Stimulated activated naive CD8-positive, alpha-beta T cell treated with anti-CD3 and anti-CD28 coated beads, Interleukin-15, Interleukin-2, amounts not matched to agents 100 ng/mL and 50 ng/mL, for 24 hours (primary cell): ENCODE data around the gene ISOC2.
"Not testable (repeated sequence)": the region's sequence is repeated elsewhere in the genome, so short reads cannot be mapped to it uniquely, and the experiment has no call there.

ENCODE experiments used
- H3K27ac Mint-ChIP-seq: one replicate; pipeline ENCODE4 v1.8.0; 2021; ENCODE audit warnings: mild to moderate bottlenecking, mixed read lengths
- H3K27me3 Mint-ChIP-seq: one replicate; pipeline ENCODE4 v1.8.0; 2021; ENCODE audit warnings: mixed read lengths
- H3K36me3 Mint-ChIP-seq: one replicate; pipeline ENCODE4 v1.8.0; 2021; ENCODE audit warnings: low read depth, mixed read lengths
- H3K4me1 Mint-ChIP-seq: one replicate; pipeline ENCODE4 v1.8.0; 2021; ENCODE audit warnings: low read depth, mixed read lengths
- H3K4me3 Mint-ChIP-seq: one replicate; pipeline ENCODE4 v1.8.0; 2021; ENCODE audit warnings: mild to moderate bottlenecking, mixed read lengths
- H3K9me3 Mint-ChIP-seq: one replicate; pipeline ENCODE4 v1.8.0; 2021; ENCODE audit warnings: mixed read lengths

Gene ISOC2

GRCh38 chr19:55433292-55433691, 28.1 kb downstream of the ISOC2 start:
- no peaks in the 10 kb centered on the region for H3K36me3 Mint-ChIP-seq
- peaks cover 44% of the 10 kb centered on the region for H3K27me3 Mint-ChIP-seq
- H3K27ac Mint-ChIP-seq, result no peak overlapping the region
- no peaks in the 10 kb centered on the region for H3K4me1 Mint-ChIP-seq
- H3K4me3 Mint-ChIP-seq, result no peak overlapping the region
- no peaks in the 10 kb centered on the region for H3K9me3 Mint-ChIP-seq

DNA sequence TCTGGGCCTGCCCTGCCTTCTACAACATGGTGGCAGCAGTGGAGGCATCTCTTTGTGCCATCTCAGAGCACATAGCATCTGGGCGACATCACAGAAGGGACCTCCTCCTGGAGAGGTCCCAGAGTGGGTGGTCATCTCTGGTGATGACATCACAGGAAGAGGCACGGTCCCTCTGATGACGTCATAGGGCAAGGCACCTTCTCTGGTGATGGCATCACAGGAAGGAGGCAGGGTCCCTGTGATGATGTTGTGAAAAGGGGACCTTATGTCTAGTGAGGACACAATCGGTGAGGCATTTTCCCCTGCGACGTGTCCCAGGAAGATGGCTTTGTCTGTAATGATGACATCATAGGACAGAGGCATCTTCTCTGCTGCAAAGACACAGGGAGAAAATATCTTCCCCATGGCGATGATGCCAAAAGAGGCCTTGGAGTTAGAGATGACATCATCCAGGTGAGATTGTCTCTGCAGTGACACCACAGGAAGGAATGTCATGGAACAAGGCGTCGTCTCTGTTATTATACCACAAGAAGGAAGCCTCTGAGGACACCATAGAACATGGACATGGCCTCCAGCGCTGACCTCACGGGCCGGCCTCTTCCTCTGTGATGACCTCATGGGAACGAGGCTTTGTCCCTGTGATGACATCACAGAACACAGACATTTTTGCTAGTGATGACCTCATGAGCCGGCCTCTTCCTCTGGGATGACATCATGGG, 29.0 kb downstream of the ISOC2 start:
- H3K27me3 Mint-ChIP-seq, result peaks cover 43% of the 10 kb centered on the region
- no peaks in the 10 kb centered on the region for H3K9me3 Mint-ChIP-seq

DNA sequence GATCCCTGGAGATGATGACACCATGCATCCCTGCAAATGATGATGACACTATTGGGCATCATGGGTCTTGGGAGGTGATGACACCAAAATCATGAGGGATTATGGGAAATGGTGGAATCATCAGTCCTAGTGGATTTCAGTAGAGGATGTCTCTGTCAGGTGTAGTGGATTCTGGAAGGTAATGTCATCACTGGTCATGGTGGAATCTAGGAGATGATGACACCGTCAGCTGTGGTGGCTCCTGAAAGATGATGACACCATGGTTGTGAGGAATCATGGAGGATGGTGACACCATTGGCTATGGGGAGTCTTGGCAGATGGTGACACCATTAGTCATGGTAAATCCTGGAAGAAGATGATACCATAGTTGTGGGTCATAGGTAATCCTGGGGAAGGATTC, 30.3 kb downstream of the ISOC2 start:
- Mint-ChIP-seq H3K27me3 (peaks cover 32% of the 10 kb centered on the region), H3K9me3 (no peaks in the 10 kb centered on the region), H3K4me1 (no peaks in the 10 kb centered on the region), H3K36me3 (no peaks in the 10 kb centered on the region), H3K27ac (no peak overlapping the region), H3K4me3 (no peak overlapping the region)

More for the DNA sequence above, 29.0 kb downstream of the ISOC2 start:
- H3K36me3 Mint-ChIP-seq, result no peaks in the 10 kb centered on the region
- H3K4me1 Mint-ChIP-seq, result no peaks in the 10 kb centered on the region
- no peak overlapping the region for H3K4me3 Mint-ChIP-seq
- no peak overlapping the region for H3K27ac Mint-ChIP-seq

- Mint-ChIP-seq H3K27me3 (peaks cover 23% of the 10 kb centered on the region), H3K4me3 (no peak overlapping the region), H3K27ac (no peak overlapping the region), H3K9me3 (no peaks in the 10 kb centered on the region), H3K36me3 (no peaks in the 10 kb centered on the region), H3K4me1 (peaks cover 8% of the 10 kb centered on the region)
Observed at GRCh38 chr19:55426042-55426441, 35.4 kb downstream of the ISOC2 start.

DNA sequence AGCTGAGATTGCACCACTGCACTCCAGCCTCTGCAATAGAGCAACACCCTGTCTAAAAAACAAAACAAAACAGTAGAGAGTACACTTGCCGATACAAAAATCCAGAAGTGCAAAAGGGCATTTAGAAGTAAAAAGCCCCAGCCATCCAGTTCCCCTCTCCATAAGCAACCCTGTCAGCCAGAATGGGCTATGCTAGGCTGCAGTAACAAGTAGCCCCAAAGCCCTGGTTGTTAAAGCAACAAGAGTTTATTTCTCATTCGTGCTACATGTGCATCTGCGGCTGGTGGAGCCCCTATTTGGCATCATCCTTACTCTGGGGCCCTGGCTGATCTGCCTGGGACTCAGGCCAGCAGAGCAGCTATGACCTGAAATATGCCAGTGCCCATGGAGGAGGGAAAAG, 36.9 kb downstream of the ISOC2 start:
- no peaks in the 10 kb centered on the region for H3K9me3 Mint-ChIP-seq
- H3K4me1 Mint-ChIP-seq, result peaks cover 8% of the 10 kb centered on the region
- H3K27me3 Mint-ChIP-seq, result peaks cover 14% of the 10 kb centered on the region
- H3K36me3 Mint-ChIP-seq, result no peaks in the 10 kb centered on the region
- H3K4me3 Mint-ChIP-seq, result no peak overlapping the region
- H3K27ac Mint-ChIP-seq, result no peak overlapping the region

DNA sequence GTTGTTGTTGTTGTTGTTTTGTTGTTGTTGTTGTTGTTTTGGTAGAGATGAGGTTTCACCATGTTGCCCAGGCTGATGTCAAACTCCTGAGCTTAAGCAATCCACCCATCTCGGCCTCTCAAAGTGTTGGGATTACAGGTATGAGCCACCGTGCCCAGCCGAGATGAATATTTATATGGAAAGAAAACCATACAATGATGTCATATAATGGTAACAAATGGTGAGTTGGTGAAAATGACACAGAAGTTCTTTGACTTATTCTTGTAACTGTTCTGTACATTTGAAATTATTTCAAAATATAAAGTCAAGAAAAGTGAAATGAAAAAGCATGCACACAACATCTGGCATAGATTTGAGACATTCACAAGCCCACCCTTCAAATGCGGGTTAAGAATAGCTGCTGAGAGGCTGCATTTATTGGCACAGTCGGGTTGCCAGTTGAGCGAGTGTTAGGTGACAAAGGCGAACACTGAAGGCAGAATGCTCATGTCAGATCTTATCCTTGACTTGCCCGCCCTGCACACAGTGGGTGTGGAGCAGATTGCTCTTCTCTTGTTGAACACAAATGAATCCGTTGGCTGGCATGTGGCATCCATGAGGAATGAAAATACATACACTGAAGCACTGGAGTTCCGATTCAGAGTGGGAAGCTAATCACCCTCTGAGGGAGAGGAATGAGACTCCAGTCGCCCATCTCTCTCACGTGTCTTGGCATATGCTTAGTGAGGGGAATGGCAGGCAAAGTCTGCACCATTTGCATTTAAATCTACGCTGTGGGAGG, 38.0 kb downstream of the ISOC2 start:
- H3K27me3 Mint-ChIP-seq, result peaks cover 9% of the 10 kb centered on the region
- peaks cover 8% of the 10 kb centered on the region for H3K4me1 Mint-ChIP-seq
- H3K9me3 Mint-ChIP-seq, result no peaks in the 10 kb centered on the region
- H3K27ac Mint-ChIP-seq, result no peak overlapping the region
- no peak overlapping the region for H3K4me3 Mint-ChIP-seq
- H3K36me3 Mint-ChIP-seq, result no peaks in the 10 kb centered on the region

DNA sequence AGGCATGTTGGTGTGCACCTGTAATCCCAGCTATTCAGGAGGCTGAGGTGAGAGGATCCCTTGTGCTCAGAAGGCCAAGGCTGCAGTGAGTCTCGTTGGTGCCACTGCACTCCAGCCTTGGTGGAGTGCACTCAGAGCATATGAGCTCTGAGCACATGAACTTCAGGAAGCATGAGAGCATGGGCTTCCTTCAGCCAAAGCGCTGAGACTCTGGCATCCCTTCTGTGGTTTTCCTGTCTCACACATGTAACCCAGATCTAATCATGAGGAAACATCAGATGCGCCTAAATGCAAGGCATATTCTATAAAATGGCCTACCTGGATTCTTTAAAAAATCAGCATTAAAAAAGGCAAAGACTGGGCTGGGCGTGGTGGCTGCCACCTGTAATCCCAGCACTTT, 40.2 kb downstream of the ISOC2 start:
- H3K4me1 Mint-ChIP-seq, result peaks cover 12% of the 10 kb centered on the region
- H3K27ac Mint-ChIP-seq, H3K27me3 Mint-ChIP-seq, H3K36me3 Mint-ChIP-seq, H3K4me3 Mint-ChIP-seq, H3K9me3 Mint-ChIP-seq: not testable (repeated sequence)

DNA sequence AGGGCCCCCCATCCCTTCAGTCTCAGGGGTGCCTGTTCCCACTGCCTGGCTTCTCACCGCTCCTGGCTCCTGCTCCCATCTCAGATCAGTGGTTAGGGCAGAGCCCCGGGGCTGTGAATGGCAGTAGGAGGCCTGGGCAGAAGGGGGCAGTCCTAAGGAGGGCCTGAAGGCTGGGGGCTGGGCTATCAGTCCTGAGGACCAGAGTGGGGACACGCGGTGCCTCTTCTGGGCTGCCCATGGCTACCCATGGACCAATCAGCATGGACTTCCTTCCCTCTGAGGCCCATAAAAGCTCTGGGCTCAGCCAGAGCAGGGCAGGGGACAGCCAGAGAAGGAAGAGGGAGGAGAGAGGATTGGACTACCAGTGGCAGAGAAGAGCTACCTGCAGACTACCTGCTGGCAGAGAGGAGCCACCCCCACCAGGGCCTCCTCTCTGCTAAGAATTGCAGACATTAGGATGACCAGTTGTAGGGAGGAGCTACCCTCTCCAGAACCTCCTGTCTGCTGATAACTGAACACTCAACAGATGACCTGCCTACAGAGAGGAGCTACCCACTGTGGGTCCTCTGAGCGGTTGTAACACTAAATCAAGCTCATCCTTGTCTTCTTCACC, 41.7 kb downstream of the ISOC2 start:
- H3K36me3 Mint-ChIP-seq, result no peaks in the 10 kb centered on the region
- H3K4me3 Mint-ChIP-seq, result no peak overlapping the region
- peaks cover 12% of the 10 kb centered on the region for H3K4me1 Mint-ChIP-seq
- H3K9me3 Mint-ChIP-seq, result no peaks in the 10 kb centered on the region
- no peak overlapping the region for H3K27ac Mint-ChIP-seq
- peaks cover 1% of the 10 kb centered on the region for H3K27me3 Mint-ChIP-seq

- no peak overlapping the region for H3K4me3 Mint-ChIP-seq
- H3K4me1 Mint-ChIP-seq, result peaks cover 12% of the 10 kb centered on the region
- no peaks in the 10 kb centered on the region for H3K27me3 Mint-ChIP-seq
- no peaks in the 10 kb centered on the region for H3K36me3 Mint-ChIP-seq
- H3K9me3 Mint-ChIP-seq, result no peaks in the 10 kb centered on the region
- no peak overlapping the region for H3K27ac Mint-ChIP-seq
Observed at GRCh38 chr19:55419103-55419502, 42.3 kb downstream of the ISOC2 start.

GRCh38 chr19:55418185-55418584, 43.3 kb downstream of the ISOC2 start:
- Mint-ChIP-seq H3K4me3 (no peak overlapping the region), H3K4me1 (peaks cover 12% of the 10 kb centered on the region), H3K27me3 (no peaks in the 10 kb centered on the region), H3K27ac (no peak overlapping the region), H3K36me3 (no peaks in the 10 kb centered on the region), H3K9me3 (no peaks in the 10 kb centered on the region)

- no peaks in the 10 kb centered on the region for H3K27me3 Mint-ChIP-seq
- no peak overlapping the region for H3K4me3 Mint-ChIP-seq
- H3K9me3 Mint-ChIP-seq, result no peaks in the 10 kb centered on the region
- peaks cover 17% of the 10 kb centered on the region for H3K36me3 Mint-ChIP-seq
- no peak overlapping the region for H3K27ac Mint-ChIP-seq
- H3K4me1 Mint-ChIP-seq, result peaks cover 26% of the 10 kb centered on the region
Observed at GRCh38 chr19:55410168-55410567, 51.3 kb downstream of the ISOC2 start.

DNA sequence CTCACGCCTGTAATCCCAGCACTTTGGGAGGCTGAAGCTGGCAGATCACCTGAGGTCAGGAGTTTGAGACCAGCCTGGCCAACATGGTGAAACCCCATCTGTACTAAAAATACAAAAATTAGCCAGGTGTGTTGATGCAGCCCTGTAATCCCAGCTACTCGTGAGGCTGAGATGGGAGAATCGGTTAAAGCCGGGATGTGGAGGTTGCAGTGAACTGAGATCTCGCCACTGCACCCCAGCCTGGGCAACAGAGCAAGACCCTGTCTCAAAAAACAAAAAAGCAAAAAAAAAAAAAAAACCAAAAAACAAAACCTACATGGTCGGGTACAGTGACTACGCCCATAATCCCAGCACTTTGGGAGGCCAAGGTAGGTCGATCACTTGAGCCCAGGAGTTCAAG, 52.3 kb downstream of the ISOC2 start:
- not testable (repeated sequence) for H3K27ac Mint-ChIP-seq, H3K4me3 Mint-ChIP-seq, H3K9me3 Mint-ChIP-seq, H3K27me3 Mint-ChIP-seq
- Mint-ChIP-seq H3K36me3 (peaks cover 20% of the 10 kb centered on the region), H3K4me1 (peaks cover 26% of the 10 kb centered on the region)

DNA sequence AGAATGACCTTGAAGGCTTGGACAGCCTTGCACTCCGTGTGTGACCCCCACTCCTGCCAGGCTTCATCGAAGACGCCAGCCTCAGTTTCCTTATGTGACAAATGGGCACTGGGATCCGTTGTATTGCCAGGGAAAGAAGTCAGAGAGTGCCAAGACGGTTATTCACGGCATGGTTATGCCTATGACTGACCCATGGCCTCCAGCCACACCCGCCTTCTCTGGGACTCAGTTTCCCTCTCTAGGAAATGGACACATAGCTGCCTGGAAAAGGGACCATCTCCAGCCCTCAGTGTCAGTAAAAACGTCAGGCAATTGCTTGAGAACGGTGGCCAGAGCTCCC, 52.9 kb downstream of the ISOC2 start:
- Mint-ChIP-seq H3K36me3 (peaks cover 27% of the 10 kb centered on the region), H3K9me3 (no peaks in the 10 kb centered on the region), H3K27ac (peak overlapping the region; percentile 96), H3K27me3 (no peaks in the 10 kb centered on the region), H3K4me3 (peak overlapping the region; percentile 96), H3K4me1 (peaks cover 32% of the 10 kb centered on the region)

DNA sequence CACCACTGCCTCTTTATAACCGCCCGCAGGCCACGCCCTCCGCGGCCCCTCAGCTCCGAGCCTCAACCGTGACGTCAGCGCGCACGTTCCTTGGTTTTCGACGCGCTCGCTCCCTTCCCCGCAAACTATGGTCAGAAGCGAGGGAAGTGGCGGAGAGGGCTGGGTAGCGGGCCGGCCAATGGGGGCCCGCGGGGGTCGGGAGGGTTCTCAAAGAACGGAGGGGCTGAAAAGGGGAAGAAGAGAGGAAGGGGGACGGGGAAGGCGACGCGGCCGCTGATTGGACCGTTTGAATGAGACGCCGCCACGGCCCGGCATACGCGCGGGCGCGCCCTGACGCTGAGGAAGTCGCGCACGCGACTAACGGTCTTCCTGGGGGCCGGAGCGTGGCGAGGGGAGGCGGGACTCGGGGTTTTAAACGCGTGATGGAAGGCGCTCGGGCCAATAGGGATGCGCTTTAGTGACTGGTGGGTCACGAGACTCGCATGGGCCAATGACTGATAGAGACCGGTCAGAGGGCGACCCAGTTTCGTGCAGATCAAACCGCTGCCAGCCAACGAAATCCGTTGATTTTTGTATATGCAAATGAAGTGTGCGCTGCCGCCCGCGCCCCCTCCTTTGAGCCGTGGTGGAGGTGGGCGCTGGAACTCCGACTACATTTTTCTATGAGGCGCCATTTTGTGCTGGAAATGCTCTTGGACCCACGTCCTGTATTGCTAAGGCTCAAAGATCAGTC, 53.5 kb downstream of the ISOC2 start:
- Mint-ChIP-seq H3K27me3 (no peaks in the 10 kb centered on the region), H3K27ac (peak overlapping the region; percentile 96), H3K4me1 (peaks cover 37% of the 10 kb centered on the region), H3K4me3 (peak overlapping the region; percentile 96), H3K36me3 (peaks cover 33% of the 10 kb centered on the region), H3K9me3 (no peaks in the 10 kb centered on the region)

GRCh38 chr19:55407550-55407799, 54.0 kb downstream of the ISOC2 start, which contains the start of gene UBE2S:
UBE2S (minus strand) TSS chr19:55407788; CDS start chr19:55407589, 199 bp downstream.
- Mint-ChIP-seq H3K4me1 (peaks cover 37% of the 10 kb centered on the region), H3K36me3 (peaks cover 38% of the 10 kb centered on the region), H3K27ac (peak within 1 kb of the TSS; percentile 96), H3K4me3 (peak within 1 kb of the TSS; percentile 96)
- not testable (repeated sequence) for H3K27me3 Mint-ChIP-seq, H3K9me3 Mint-ChIP-seq
